Stimulated activated CD8-positive, alpha-beta memory T cell treated with anti-CD3 and anti-CD28 coated beads, Interleukin-2, amount 100 ng/mL, for 48 hours (primary cell): ENCODE data around the gene GRIA4.
"Not testable (repeated sequence)": the region's sequence is repeated elsewhere in the genome, so short reads cannot be mapped to it uniquely, and the experiment has no call there.

Experiments used
- DNase-seq, 2 donors: peaks; one replicate each; pipeline ENCODE4 v3.0.0-alpha.2; 2020; ENCODE audit warnings: low read depth in 2 of 2

The GRIA4 gene

DNA sequence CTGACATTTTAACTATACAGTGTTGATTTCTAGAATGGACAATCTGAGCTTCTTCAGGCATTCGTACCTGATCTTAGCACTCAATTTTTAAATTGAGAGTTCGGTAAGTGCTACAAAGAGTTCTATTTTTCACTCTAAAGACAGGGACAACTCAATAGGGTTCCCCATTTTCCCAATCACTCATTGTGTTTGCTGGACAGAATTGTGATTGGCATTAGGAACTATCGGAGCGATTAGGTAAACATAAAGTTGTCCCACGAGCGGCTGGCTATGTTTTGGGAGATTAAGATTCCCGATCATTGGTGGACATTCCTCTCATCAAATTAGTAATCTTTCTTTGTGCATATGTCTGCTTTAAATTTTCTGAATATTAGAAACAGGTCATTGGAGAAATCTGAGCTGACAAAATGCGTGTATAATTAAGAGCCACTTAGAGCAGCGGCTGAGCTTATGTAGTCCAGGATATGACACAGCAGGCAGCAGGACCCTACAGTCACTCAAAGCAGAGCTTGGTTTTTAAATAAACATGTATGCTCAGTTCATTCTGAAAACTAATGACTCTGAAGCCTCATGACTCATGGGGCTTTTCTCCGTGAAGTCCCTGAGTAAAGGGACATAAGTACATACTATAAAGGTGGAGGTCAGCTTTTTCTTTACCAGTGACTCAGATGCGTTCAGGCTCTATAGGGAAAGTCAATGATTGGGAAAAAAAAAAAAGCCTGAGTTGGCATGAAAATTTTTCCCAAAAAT lies 109.4 kb downstream of the GRIA4 start:
- DNase-seq = no peak

DNA sequence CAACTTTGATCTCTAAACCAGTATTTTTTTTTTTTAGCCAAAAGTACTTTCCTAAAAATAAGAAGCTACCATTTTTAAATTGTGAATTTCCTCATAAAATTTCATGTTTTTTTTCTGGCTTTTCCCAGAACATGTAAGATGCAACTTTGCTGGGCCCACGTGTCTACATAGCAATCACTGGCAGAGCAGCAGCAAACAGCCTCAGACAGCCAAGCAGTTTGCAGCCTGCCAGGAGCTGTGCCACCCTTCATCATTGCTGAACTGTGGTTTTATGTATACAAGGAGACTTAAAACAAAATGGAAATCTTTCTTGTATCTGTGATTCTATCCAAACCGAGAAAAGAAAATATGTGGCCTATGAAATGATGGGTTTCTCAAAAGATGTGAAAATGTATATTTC lies 110.2 kb downstream of the GRIA4 start:
- no peak for DNase-seq

DNA sequence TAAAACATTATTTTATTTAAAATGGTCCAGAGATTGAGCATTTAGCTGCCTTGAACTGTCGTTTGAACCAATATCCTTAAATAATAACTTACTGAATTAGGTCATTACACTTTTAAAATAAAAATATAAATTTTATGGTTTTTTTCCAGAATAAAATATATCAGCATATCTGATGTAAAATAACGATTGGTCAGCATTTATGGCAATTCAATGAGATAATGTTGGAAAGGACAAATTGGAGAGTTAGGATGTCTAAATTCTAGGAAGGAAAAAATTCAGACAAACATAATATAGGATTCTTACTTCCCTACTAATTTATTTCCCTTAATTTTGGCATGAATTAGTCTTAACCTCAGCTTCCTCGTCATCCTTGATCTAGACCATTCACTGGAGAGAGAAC lies 113.4 kb downstream of the GRIA4 start:
- no peak for DNase-seq

DNA sequence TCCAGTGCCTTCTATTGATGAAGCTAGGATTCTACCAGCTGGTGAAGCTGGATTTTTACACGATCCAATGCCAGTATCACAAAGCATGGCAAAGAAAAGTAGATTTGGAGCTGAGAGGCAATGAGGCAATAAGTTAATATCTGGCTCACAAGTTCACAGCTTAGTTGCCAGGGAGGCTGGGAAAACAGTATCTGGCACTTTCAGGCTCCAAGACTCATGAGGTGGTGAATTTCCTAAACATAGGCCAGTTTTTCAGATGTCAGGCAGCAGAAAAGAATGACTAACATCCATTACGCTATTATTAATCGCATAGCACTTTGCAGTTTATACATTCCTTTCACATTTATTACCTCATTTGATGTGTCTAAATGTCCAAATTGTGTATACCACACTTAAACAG lies 122.7 kb downstream of the GRIA4 start:
- no peak for DNase-seq

DNA sequence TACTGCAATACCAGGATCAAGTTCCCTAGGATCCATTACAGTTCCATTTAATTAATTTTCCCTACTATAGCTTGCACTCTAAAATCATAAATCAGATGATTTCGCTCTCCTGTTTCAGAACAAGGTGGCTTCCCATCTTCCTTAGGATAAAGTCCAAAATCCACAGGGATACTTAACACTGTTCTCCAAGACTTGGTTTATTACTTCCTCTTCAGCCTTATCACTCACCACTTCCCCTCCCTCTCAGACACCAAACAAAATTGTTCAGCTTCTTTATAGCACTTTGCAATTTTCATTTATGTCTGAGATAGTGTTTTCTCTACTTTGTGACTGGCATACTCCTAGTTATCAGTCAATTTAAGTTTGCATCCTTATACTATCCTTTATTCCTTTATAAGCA lies 124.6 kb downstream of the GRIA4 start:
- DNase-seq = no peak

DNA sequence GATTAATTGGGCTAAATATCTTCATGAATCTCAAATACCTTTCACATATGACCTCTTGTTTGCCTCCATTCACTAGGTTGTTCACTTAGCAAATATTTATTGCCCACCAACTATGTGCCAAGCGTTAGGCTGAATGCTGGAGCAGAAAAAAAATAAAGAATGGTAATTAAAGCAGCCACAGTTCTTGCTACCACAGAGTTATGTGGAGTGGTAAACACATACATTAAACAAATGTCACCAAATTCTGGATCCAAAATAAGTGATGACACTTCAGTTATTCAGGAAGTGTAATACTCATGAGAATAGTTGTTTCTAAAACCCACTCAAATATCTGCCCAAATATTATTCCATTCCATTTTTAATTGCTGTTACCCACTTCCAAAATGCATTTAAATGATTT lies 128.4 kb downstream of the GRIA4 start:
- DNase-seq = no peak

DNA sequence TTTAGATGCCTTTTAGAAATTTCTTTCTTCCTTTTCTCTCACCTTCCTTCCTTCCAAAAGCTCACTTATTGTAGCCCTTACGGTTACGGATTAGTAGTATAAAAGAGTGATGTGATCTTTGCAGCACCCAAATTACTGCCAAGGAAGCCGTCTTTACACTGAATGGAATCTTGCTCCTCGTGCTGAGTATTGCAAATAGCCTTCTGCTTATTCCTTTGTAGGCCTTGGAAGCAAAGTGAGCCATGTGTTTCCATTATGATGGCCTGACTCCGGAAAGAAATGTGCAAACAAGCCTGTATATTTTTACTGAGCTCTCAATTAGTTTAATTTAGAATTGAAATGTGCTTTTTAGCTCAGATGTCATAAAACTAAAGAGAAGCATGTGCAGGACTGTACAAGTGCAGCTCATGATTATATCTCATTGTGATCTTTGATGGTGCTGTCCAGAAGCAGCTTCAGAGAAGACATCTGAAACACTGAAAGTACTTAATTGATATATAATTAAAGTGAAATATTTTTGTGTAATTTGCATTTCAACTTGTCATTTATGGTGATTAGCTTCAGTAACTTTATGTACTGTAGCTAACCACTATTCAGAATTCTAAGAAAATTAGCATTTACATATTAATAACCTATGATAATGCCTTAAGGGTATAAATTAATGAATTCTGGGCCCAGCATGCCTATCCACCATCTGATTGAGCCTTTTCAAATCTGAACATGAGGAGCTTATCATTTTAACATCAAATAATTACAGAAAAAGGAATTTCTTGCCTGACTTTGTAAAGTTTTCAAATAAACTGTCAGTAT lies 129.3 kb downstream of the GRIA4 start:
- DNase-seq = no peak

DNA sequence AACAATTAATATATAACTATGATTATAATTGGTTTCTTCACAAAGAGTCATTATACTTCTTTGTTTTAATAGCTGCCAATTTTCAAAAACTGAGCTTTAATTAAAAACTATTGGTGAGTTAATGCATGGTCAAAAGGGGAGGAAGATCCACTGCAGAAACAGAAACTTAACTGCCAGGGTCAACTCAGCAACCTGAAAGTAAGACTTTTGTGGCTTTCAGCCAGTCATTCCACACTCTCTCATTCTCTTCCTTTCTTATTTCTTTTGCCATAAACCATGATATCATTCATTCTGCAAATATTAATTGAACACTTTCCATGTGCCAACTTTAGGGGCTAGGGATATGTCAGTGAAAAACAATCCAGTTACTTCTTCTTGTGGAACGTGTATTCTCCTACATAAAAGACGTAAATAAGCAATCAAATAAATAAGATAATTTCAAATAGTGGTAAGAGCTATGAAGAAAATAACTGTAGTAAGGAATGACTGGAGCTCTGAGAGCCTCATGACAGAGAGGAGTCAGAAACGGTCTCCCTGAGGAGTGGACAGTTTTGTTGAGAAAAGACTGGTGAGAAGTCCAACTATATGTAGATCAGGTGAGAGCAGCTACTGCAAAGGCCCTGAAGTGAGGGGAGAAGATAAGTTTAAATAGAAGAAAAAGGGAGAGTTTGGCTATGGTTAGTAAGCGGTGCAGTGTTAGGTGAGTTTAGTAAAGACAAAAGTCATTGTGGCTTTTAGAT lies 130.5 kb downstream of the GRIA4 start:
- no peak for DNase-seq

DNA sequence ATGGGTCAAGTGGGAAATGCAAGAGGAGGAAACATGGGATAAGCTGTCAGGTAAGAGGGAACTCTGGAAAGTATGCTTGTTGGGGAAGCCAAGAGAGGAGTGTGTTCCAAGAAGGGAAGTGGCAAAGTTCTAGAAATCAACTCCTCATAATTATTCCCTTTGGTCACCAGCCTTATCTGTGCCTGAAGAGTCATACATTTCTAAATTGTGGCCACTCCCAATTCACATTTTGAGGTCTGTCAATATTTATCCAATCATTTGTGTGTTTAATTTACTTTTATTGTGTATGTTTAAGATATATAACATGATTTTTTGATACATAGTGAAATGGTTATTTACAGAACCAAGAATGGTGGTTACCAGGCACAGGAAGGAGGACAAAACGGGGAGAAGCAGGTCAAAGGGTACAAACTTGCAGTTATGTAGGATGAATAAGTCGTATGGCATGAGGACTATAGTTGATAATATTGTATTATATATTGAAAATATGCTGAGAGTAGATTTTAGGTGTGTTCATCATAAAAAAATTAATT lies 131.7 kb downstream of the GRIA4 start:
- DNase-seq = no peak

DNA sequence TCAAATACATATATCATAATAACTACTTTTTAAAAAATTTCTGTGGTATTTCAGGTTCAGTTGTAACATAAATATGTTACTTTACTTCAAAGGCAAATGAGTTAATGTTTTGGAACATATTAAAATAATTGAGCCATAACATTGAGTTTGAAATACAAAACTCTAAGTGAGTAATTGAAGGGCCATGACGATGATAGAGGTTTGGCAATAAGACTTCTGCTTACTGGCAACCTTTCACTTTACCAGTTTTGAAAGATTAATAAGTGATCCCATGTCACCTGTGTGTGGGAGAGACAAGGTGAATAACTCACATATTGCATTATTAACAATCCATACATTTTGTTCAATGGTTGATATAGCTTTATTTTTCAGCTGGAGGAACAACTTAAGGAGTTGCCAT lies 144.4 kb downstream of the GRIA4 start:
- DNase-seq = no peak

DNA sequence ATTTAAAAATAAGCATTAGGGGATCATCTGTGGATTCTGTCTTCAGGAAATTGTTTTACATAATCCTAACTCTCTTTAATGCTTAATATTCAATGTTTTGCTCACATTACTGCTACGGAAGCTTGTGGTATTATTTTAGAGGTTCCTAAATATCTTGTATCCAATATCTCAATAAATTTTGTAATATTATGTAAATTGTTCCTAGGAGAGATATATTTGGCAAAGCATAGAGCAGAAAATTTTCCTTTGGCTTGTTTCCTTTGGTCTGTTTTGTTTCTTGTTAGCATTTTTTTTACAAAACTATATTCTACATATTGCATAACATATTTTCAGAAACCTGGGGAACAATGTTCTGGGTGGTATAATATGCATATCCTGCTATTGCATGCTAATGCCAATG lies 144.8 kb downstream of the GRIA4 start:
- DNase-seq = no peak

DNA sequence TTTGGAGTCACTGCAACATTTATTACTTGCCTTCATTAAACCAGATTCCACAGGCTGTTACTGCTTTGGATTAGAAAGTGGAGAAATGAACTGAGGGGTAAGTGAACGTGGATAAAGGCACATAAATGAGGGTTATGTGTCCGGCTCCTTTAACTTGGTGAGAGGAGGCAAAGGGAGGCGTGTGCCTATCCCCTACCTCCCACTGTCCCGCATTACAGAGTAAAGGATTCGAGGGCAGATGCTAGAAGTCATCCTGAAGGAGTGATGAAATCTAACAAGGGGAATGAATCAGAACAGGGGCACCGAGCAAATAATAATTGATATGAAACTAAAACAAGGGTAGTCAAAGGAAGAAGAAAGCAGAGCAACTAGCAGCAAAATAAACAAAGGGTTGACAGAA lies 147.2 kb downstream of the GRIA4 start:
- DNase-seq = no peak

DNA sequence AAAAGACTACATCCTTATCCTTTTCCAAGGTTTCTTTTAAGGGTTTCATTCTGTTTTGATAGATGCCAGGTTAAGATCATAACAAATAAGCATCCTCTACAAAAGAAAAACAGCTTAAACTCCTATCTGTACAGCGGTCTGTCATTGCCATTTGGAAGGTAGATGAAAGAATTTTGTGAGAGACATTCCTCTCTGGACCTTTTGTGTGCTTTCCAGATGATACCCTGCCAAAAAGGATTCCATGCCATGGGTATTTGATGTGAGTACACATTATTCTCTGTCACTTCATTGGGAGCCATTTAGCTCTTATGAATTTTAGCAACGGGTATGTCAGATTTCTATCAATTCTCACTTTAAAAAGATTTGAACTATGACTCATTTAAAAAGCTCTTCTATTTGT lies 153.7 kb downstream of the GRIA4 start:
- DNase-seq = no peak

DNA sequence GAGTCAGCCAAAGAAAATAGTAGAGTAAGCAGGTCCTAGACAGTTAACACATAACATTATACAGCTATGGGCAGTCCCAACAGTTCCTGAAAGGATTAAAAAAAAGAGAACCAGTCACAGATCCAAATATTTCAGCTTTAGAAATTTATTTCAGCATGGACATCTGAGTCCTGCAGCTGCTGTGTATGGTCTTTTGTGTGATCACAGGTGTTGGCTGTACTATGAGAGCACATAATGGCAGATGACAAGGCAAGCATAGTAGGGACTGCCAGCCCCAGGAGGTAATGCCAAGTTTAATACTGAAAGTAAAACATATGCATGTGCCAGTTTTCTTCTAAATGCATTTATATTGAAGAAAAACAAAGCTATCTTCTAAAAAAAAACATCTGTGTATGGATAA lies 158.1 kb downstream of the GRIA4 start:
- DNase-seq = no peak

DNA sequence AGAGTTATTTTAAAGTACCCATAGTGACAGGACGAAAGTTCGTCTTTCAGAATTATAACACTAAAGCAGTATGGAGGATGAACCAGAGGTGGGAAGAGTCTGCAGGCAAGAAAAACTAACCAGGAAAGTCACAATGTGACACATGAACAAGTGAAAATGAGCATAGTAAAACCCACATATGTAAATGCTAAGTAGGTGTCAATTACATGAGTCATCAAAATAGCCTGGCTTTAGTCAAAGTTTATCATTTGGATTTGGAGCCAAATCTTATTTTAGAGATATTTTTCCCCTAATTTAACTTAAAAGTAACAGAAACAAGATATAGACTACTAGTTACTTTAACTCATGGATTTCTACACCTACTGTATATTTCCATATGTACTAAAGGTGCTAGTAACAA lies 159.8 kb downstream of the GRIA4 start:
- DNase-seq = no peak

DNA sequence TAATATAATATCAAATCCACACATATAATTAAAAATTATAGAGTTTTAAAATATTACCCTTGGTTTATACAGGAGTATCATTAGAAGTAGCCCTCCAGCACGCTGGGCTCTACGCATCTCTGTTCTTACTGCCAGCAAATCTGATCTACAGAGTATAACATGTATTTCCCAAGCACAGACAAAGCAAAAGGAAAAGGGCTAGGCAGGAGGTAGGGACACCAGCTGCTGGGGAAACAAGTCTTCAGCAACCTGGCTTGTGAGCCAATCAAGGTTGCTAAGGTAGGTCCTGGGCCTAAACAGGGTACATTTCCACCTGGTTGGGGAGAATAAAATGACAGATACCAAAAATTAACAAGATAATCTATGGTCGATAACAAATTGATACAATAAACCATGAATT lies 163.6 kb downstream of the GRIA4 start:
- not testable (repeated sequence) for DNase-seq

DNA sequence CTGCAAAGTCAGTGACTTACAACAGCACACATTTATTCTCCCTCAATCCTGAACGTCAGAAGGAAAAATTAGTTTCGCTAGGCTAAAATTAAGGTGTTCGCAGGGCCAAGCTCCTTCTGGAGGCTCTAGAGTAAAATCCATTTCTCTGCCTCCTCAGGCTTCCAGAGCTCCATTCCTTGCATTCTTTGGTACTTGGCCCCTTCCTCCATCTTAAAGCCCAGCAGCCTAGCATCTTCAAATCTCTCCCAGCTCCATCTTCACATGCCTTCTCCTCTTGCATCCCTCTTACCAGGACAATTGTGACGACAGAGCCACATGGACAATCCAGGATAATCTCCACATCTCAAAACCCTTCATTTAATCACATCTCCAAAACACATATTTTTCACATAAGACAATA lies 165.0 kb downstream of the GRIA4 start:
- DNase-seq = no peak

DNA sequence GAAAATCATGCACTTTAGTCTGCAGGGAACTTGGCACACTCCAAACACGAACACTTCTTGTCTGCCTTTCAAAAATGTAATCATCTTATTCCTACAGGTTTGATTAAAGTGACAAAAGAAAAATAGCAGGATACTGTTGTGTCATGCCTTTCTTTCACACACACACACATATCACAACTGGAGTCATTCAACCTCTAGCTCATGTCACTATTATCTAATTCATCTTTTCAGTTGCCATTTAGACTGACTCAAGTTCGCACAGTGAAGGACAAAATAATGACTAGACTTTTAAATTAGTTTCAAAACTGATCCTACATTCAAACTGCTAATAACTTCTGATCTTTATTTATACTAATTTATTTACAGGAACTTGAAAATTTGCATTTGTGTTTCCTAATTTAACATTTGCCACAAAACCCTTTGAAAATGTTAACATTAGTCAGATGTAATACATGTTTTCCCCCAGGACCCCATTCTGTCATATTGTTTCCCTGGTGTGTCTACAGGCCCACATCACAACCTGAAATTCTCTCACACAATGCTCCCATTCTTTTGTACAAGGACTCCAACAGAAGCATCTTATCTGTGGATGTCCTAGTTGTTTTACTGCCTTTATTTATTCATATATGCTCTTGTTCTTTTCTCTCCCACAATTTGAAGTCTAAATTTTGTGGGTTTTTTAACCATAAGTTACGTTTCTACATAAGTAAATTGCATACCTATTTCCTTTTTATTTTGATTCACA lies 171.1 kb downstream of the GRIA4 start:
- DNase-seq = no peak

DNA sequence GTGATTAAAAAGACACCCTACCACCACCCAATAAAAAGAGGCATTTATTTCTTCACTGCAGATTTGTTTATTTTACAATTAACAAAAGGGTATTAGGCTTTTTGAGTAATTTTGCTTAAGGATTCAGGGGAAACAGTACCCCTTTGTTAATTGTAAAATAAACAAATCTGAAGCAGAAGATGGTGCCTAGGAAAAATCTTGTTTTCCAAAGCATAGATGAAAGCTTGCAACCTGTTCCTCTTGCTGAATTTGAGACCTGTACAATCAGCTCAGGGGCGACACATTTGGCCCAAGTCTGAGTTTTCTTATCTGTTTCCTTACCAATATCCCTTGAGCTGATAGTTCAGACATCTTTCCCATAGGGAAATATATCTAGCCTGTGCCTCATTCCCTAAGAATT lies 171.9 kb downstream of the GRIA4 start:
- DNase-seq = no peak

DNA sequence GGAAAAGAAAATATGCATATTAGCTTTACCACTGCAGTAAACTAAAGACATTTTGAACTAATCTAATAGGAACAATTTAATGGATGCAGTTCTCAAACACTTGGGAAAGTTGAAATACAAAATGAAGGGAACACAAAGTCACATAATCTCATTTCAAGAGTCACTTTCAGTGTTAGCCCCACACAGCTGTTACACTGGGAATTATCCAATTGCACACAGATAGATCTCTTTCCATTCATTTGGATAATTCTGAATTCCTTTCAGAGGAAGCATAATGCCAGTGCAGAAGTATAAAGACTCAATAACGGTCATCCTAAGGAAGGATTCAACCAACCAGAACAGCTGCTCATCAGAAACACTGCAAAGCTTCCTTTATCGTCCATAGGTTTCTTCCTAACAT lies 173.3 kb downstream of the GRIA4 start:
- no peak for DNase-seq

DNA sequence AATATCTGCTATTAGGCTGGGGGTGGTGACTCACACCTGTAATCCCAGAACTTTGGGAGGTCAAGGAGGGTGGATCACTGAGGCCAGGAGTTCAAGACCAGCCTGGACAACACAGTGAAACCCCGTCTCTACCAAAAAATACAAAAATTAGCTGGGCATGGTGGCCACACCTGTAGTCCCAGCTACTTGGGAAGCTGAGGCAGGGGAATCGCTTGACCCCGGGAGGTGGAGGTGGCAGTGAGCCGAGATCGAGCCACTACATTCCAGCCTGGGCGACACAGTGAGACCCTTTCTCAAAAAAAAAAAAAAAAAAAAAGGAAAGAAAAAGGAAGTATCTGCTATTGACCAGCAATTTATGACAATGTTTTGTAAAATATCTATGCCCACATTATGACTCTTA lies 176.0 kb downstream of the GRIA4 start:
- not testable (repeated sequence) for DNase-seq

DNA sequence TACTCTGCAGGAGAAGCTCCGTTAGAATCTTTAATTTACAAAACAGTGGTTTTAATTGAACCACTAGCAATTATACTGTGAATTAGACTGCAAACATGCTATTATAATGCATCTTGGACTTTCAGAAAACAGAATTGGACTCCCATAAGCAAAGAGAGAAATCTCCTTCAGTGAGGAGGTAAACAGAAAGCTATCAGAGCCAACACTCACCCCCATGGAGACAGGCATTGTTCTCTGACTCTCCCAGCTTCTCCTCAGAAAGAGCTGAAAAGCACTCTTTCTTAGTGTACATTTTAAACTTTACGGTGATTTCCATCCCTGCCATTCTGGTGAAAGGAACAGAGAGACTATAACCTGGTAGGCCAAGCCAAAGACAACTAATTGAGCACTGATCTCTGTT lies 176.9 kb downstream of the GRIA4 start:
- no peak for DNase-seq
